22Rv1 (cell line): ENCODE data around the gene SELENOF.

ENCODE experiments used
- H3K27ac ChIP-seq: fragments of 450-650 bp; 2 replicates; pipeline ENCODE4 v1.5.1; 2017
- CTCF ChIP-seq: fragments of 450-650 bp; IDR thresholded peaks from 2 replicates; pipeline ENCODE4 v1.5.1; 2017; ENCODE audit warnings: mild to moderate bottlenecking
- ZFX ChIP-seq: fragments of 450-650 bp; IDR thresholded peaks from 2 replicates; pipeline ENCODE4 v1.6.1; 2017; ENCODE audit warnings: antibody characterized with exemption, borderline replicate concordance

SELENOF gene

GRCh38 chr1:86858524-86859261 lies 55.2 kb downstream of the SELENOF start:
- no peak overlapping the region for H3K27ac ChIP-seq
- TF ChIP-seq CTCF (no peak), ZFX (no peak)

GRCh38 chr1:86856196-86856595 lies 57.7 kb downstream of the SELENOF start:
- TF ChIP-seq ZFX, result no peak
- no peak for TF ChIP-seq CTCF
- no peak overlapping the region for H3K27ac ChIP-seq

DNA sequence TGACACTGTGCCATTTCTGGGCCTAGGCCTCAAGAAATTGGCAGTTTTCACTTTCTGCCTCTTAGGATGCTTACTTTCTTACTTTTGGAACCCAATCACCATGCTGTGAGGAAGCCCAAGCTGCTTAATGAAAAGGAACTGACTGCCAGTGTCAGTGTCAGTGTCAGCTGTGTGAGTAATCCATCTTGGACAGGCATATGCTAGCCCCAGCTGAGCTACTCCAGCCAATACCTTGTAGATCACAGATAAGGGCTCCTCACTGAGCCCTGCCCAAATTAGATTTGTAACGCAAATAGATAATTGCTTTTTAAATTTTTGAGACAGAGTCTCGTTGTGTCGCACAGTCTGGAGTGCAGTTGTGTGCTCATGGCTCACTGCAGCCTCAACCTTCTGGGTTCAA lies 59.6 kb downstream of the SELENOF start:
- no peak overlapping the region for H3K27ac ChIP-seq

GRCh38 chr1:86852782-86853408 lies 61.0 kb downstream of the SELENOF start:
- H3K27ac ChIP-seq, result no peak overlapping the region
- TF ChIP-seq ZFX (no peak), CTCF (no peak)

More for the DNA sequence above, 59.6 kb downstream of the SELENOF start:
- no peak for TF ChIP-seq ZFX
- TF ChIP-seq CTCF, result no peak

DNA sequence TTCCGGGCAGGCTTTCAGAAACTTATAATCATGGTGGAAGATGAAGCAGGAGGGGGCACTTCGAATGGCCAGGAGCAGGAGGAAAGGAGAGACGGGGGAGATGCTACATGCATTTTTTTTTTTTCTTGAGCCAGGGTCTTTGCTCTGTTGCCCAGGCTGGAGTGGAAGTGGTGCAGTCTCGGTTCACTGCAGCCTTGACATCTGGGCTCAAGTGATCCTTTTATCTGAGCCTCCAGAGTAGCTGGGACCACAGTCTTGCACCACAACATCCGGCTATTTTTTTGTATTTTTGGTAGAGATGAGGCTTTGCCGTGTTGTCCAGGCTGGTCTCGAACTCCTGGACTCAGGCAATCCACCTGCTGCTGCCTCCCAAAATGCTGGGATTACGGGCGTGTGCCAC lies 61.6 kb downstream of the SELENOF start:
- H3K27ac ChIP-seq, result no peak overlapping the region
- TF ChIP-seq ZFX, result no peak
- TF ChIP-seq CTCF, result no peak

DNA sequence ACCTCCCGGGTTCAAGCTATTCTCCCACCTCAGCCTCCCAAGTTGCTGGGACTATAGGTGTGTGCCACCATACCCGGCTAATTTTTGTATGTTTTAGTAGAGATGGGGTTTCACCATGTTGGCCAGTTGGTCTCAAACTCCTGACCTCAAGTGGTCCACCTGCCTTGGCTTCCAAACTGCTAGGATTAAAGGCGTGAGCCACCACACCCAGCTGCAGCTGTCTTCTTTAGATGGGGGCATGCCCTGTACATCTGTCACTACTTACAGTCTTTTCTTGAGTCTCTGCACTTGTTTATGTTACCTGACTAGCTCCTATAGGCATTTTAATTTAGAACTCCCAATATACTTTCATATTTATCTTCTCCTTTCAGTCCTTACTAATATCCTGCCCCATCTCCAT lies 64.2 kb downstream of the SELENOF start:
- H3K27ac ChIP-seq, result no peak overlapping the region
- TF ChIP-seq CTCF (no peak), ZFX (no peak)

GRCh38 chr1:86848654-86849053 lies 65.3 kb downstream of the SELENOF start:
- no peak overlapping the region for H3K27ac ChIP-seq
- TF ChIP-seq ZFX (no peak), CTCF (no peak)
